GM12892 (cell line): ENCODE data around the gene CSF1R.

ENCODE experiments used
- POLR2AphosphoS5 ChIP-seq: IDR thresholded peaks from 2 replicates; pipeline ENCODE4 v1.6.1; 2011; ENCODE audit warnings: low read depth, low read length, control low read depth
- TAF1 ChIP-seq: IDR thresholded peaks from 2 replicates; pipeline ENCODE4 v1.6.1; 2011; ENCODE audit warnings: low read depth, mild to moderate bottlenecking, control low read depth, low read length, borderline replicate concordance

- TF ChIP-seq POLR2AphosphoS5 (no peak), TAF1 (no peak)
These were observed 6.4 kb downstream of the CSF1R start for GRCh38 chr5:150079909-150080461.
